ENCODE measurements around the gene CFAP20DC.

Gene CFAP20DC

GRCh38 chr3:58963928-58964503 is 85.8 kb downstream of the CFAP20DC start:
- DNase-seq (ENCODE audit: extremely low read depth, low read depth) = no peak
- no peak for TF ChIP-seq CTCF (IDR thresholded peaks at IDR 0.05; ENCODE audit: low read depth, low read length)

DNA sequence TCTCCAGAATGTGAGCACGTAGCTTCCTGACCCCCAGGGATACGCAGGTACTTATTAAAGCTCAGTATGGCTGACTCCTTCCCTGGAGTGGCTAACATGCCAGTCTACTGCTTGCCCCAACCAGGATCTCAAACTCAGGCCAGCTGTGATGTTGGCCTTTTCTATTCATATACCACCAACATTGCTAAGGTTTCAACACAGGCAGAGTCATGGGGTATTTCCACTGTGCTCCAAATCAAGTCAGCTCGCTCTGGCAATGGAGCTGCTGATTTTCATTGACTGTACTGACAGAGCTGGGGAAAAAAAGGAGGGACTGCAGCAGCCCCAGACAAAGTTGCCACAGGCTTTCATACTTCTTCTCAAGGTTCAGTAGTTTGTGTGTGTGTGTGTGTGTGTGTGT is 87.0 kb downstream of the CFAP20DC start:
- TF ChIP-seq CTCF (IDR thresholded peaks at IDR 0.05; ENCODE audit: low read depth, low read length) = no peak
- DNase-seq (ENCODE audit: extremely low read depth, low read depth) = no peak

DNA sequence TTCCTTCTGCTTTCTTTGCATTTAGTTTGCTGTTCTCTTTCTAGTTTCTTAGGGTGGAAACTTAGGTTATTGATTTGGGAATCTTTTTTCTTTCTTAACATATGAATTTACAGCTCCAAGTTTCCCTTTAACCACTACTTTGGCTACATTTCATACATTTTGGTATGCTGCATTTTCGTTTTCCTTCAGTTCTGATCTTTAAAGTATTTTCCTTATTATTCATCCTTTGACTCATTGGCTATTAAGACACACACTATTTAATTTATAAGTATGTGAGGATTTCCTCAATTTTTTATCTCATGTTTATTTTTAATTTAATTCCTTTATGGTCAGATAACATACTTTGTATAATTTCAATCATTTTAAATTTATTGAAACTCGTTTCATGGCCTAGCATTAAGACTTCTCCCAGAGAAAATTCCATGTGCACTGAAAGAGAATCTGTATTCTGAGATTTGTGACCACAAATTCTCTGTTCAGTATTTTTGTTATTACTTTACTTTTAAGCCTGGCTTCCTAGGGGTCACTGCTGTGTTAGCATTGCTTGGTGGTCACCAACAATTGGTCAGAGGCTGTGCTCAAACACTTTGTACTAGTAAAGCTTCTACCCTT is 87.7 kb downstream of the CFAP20DC start:
- no peak for TF ChIP-seq CTCF (IDR thresholded peaks at IDR 0.05; ENCODE audit: low read depth, low read length)
- no peak for DNase-seq (ENCODE audit: extremely low read depth, low read depth)

DNA sequence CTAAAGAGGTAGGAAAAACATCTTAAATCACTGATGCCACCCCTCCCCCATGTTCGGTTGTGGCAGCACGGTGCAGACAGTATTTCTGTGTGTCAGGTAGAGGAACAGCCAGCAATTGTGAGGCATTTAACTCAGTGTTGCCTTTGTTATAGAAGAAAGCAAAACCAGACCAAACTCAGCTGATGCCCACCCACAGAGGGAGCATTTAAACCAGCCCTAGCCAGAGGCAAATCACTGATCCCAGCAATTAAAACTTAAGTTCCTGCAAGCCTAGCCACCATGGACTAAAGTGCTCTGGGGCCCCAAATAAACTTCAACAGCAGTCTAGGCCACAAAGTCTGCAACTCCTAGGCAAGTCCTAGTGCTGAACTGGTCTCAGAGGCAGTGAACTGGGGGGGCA is 94.5 kb downstream of the CFAP20DC start:
- TF ChIP-seq CTCF (IDR thresholded peaks at IDR 0.05; ENCODE audit: low read depth, low read length) = no peak
- DNase-seq (ENCODE audit: extremely low read depth, low read depth) = no peak

DNA sequence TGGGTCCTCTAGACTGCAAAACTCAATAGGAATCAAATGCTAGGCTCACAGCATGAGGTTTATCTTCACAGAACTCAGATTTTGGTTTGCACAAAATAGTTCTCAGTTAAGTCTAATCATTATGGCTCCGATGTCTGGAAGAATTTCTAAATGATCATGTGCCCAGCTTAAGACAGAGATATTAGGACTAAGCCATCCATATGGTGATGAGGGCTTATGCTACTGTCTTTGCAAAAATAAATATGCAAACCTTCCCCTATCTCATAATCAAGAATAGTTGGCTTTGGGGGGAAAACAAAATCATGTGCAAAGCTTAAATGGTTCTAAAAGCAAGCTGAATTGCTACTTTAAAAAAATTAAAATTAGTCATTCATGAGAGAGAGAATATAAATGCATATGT is 96.5 kb downstream of the CFAP20DC start:
- no peak for DNase-seq (ENCODE audit: extremely low read depth, low read depth)
- TF ChIP-seq CTCF (IDR thresholded peaks at IDR 0.05; ENCODE audit: low read depth, low read length) = no peak

- DNase-seq (ENCODE audit: extremely low read depth, low read depth) = no peak
- TF ChIP-seq CTCF (IDR thresholded peaks at IDR 0.05; ENCODE audit: low read depth, low read length) = no peak
Measured at GRCh38 chr3:58952128-58952917, 97.5 kb downstream of the CFAP20DC start.

DNA sequence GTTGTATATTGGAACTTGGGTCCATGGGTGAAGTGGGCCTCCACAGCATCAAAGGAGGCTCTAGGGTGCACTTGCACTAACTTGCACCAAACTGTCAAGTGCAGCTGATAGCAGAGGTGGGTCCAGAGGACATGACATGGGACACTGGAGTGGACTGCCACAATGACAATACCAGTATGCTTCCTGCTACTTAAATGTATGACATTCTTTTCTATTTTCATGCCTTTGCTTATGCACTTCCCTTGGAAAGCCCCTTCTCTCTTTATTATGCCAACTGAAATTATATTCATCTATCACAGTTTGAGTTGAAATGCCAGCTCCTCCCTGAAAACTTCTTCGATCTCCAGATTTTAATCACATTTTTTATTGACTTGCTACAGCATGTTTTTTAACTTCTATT is 101.8 kb downstream of the CFAP20DC start:
- no peak for DNase-seq (ENCODE audit: extremely low read depth, low read depth)

More for the DNA sequence above, 101.8 kb downstream of the CFAP20DC start:
- TF ChIP-seq CTCF (IDR thresholded peaks at IDR 0.05; ENCODE audit: low read depth, low read length) = no peak

Data from AG09319 (cell line).